Liver (tissue), 9 donors: Measurements from ENCODE around the gene GRID1. TPM values are rescaled to one million over a fixed set of nuclear protein-coding genes. Genes with fewer than 3 reads are reported as not detected.

ENCODE experiments used
- DNase-seq: peaks from one replicate; pipeline ENCODE4 v3.0.0-alpha.2; 2017; ENCODE audit warnings: low spot score
- H3K27ac ChIP-seq, 2 donors: one replicate each; pipeline ENCODE4 v1.7.0; 2013; ENCODE audit warnings: inconsistent platforms in 2 of 2, low read length in 2 of 2, control low read depth in 1 of 2, low read depth in 1 of 2, mild to moderate bottlenecking in 1 of 2
- H3K27me3 ChIP-seq, 4 donors: one replicate each; pipeline versions ENCODE4 v1.6.1 to v1.7.0; 2013; ENCODE audit warnings: low read length in 3 of 4, inconsistent platforms in 1 of 4, mild to moderate bottlenecking in 1 of 4, moderate library complexity in 1 of 4; ENCODE audit not compliant: control insufficient read depth in 4 of 4, insufficient read depth in 4 of 4
- H3K36me3 ChIP-seq, 4 donors: one replicate each; pipeline versions ENCODE4 v1.6.1 to v1.7.0; 2013; ENCODE audit warnings: low read length in 3 of 4, mild to moderate bottlenecking in 3 of 4, low read depth in 1 of 4, moderate library complexity in 1 of 4; ENCODE audit not compliant: control insufficient read depth in 4 of 4, insufficient read depth in 3 of 4
- H3K4me1 ChIP-seq, 4 donors: one replicate each; pipeline versions ENCODE4 v1.6.1 to v1.7.0; 2013; ENCODE audit warnings: low read length in 3 of 4, mild to moderate bottlenecking in 3 of 4, moderate library complexity in 1 of 4; ENCODE audit not compliant: control insufficient read depth in 4 of 4, insufficient read depth in 4 of 4
- H3K4me3 ChIP-seq, 3 donors: one replicate each; pipeline versions ENCODE4 v1.6.1 to v1.7.0; 2013; ENCODE audit warnings: low read length in 3 of 3, control low read depth in 1 of 3, low read depth in 1 of 3, mild to moderate bottlenecking in 1 of 3
- H3K9ac ChIP-seq, 2 donors: one replicate each; pipeline ENCODE4 v1.7.0; 2013; ENCODE audit warnings: low read length in 2 of 2, mild to moderate bottlenecking in 2 of 2, moderate library complexity in 2 of 2, control low read depth in 1 of 2, low read depth in 1 of 2
- H3K9me3 ChIP-seq, 4 donors: one replicate each; pipeline versions ENCODE4 v1.6.1 to v1.7.0; 2013; ENCODE audit warnings: low read length in 3 of 4; ENCODE audit not compliant: control insufficient read depth in 4 of 4
- CTCF ChIP-seq: fragments of 150-350 bp; IDR thresholded peaks from 2 replicates; pipeline ENCODE4 v1.5.1; 2017; ENCODE audit warnings: improper control_type of control experiment, low read depth, low read length; ENCODE audit not compliant: missing input control
- EGR1 ChIP-seq, 2 donors: IDR thresholded peaks; 2 replicates each; pipeline ENCODE4 v1.6.1; 2016 to 2018; ENCODE audit warnings: antibody characterized with exemption in 2 of 2, low read depth in 2 of 2
- FOXA1 ChIP-seq: IDR thresholded peaks from 2 replicates; pipeline ENCODE4 v1.6.1; 2016; ENCODE audit warnings: antibody characterized with exemption
- GABPA ChIP-seq, 2 donors: IDR thresholded peaks in 1 of 2; conservative IDR thresholded peaks in 1 of 2; 2 replicates each; pipeline ENCODE4 v1.6.1; 2016; ENCODE audit warnings: antibody characterized with exemption in 2 of 2, mild to moderate bottlenecking in 1 of 2, moderate library complexity in 1 of 2
- HNF4A ChIP-seq, 2 donors: conservative IDR thresholded peaks; 2 replicates each; pipeline ENCODE4 v1.6.1; 2016; ENCODE audit warnings: antibody characterized with exemption in 2 of 2, mild to moderate bottlenecking in 2 of 2
- HNF4G ChIP-seq: IDR thresholded peaks from 2 replicates; pipeline ENCODE4 v1.6.1; 2016; ENCODE audit warnings: antibody characterized with exemption
- MAX ChIP-seq: IDR thresholded peaks from 2 replicates; pipeline ENCODE4 v1.6.1; 2016; ENCODE audit warnings: antibody characterized with exemption
- RAD21 ChIP-seq, 2 donors: IDR thresholded peaks; 2 replicates each; pipeline ENCODE4 v1.6.1; 2016; ENCODE audit warnings: antibody characterized with exemption in 2 of 2, mild to moderate bottlenecking in 2 of 2
- RXRA ChIP-seq, 2 donors: IDR thresholded peaks; 2 replicates each; pipeline ENCODE4 v1.6.1; 2017 to 2018; ENCODE audit warnings: antibody characterized with exemption in 2 of 2, mild to moderate bottlenecking in 1 of 2
- SP1 ChIP-seq: IDR thresholded peaks from 2 replicates; pipeline ENCODE4 v1.6.1; 2018; ENCODE audit warnings: antibody characterized with exemption, mild to moderate bottlenecking
- YY1 ChIP-seq: IDR thresholded peaks from 2 replicates; pipeline ENCODE4 v1.6.1; 2016; ENCODE audit warnings: antibody characterized with exemption, mild to moderate bottlenecking
- WGBS: extraction: QIAGEN DNeasy Blood & Tissue Kit; methylation state at CpG from one replicate; pipeline ENCODE4 v1.1.7; 2013; 5-methylcytosine and 5-hydroxymethylcytosine counted together
- polyA plus RNA-seq, 2 donors: library from polyadenylated mRNA; stranded (reverse) in 1 of 2; unstranded in 1 of 2; fragments of 200-250 nt in 1 of 2; fragments of >200 nt in 1 of 2; fragmentation: Nextera tagmentation in 1 of 2; extraction: Ambion mirVana in 1 of 2; gene quantifications; one replicate each; pipeline versions ENCODE4 v1.2.1 to v1.2.3, GENCODE V29; 2013 to 2015
- total RNA-seq, 2 donors: library from RNA; depleted of rRNA; stranded (reverse); fragments of >200 nt; gene quantifications; one replicate each; pipeline ENCODE4 v1.2.3, GENCODE V29; 2014
- TF ChIP-seq, protein P1 (sequence below): IDR thresholded peaks from 2 replicates; pipeline ENCODE4 v1.6.1; 2016; ENCODE audit warnings: antibody characterized with exemption
- TF ChIP-seq, protein P2 (sequence below): IDR thresholded peaks from 2 replicates; pipeline ENCODE4 v1.6.1; 2016; ENCODE audit warnings: antibody characterized with exemption, mild to moderate bottlenecking
- TF ChIP-seq, protein P3 (sequence below): IDR thresholded peaks from 2 replicates; pipeline ENCODE4 v1.6.1; 2016; ENCODE audit warnings: antibody characterized with exemption
- donor health status: healthy.
- donor health status: healthy.
- donor health status: healthy.
- donor health status: healthy.
- donor health status: healthy.

The GRID1 gene
- total and polyA plus RNA-seq, 4 donors = 0.09 to 0.17 (median 0.14) TPM; not detected in 1

- Histone ChIP-seq H3K9ac (no peak overlapping the region), H3K27me3 (no peaks in the 10 kb centered on the region), H3K36me3 (no peaks in the 10 kb centered on the region), H3K9me3 (no peaks in the 10 kb centered on the region), H3K27ac (no peak overlapping the region), H3K4me3 (no peak overlapping the region), H3K4me1 (peaks cover 0 to 9% (median 3%) of the 10 kb centered on the region in 4 donors)
- 47% methylated on average over 2 of the region's 2 CpGs for WGBS
- TF ChIP-seq, protein P1, sequence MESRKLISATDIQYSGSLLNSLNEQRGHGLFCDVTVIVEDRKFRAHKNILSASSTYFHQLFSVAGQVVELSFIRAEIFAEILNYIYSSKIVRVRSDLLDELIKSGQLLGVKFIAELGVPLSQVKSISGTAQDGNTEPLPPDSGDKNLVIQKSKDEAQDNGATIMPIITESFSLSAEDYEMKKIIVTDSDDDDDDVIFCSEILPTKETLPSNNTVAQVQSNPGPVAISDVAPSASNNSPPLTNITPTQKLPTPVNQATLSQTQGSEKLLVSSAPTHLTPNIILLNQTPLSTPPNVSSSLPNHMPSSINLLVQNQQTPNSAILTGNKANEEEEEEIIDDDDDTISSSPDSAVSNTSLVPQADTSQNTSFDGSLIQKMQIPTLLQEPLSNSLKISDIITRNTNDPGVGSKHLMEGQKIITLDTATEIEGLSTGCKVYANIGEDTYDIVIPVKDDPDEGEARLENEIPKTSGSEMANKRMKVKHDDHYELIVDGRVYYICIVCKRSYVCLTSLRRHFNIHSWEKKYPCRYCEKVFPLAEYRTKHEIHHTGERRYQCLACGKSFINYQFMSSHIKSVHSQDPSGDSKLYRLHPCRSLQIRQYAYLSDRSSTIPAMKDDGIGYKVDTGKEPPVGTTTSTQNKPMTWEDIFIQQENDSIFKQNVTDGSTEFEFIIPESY = no peak
- peak; percentile 49 to 67 for TF ChIP-seq HNF4A (conservative IDR thresholded peaks at IDR 0.05)
- no peak for DNase-seq
These were observed 449.5 kb downstream of the GRID1 start for GRCh38 chr10:85916994-85917573.

GRCh38 chr10:85916286-85916685 is 450.3 kb downstream of the GRID1 start:
- Histone ChIP-seq H3K9ac (no peak overlapping the region), H3K4me3 (no peak overlapping the region), H3K4me1 (peaks cover 0 to 9% (median 3%) of the 10 kb centered on the region in 4 donors), H3K36me3 (no peaks in the 10 kb centered on the region), H3K9me3 (no peaks in the 10 kb centered on the region), H3K27ac (no peak overlapping the region), H3K27me3 (no peaks in the 10 kb centered on the region)
- WGBS = 73% methylated on average over 5 of the region's 5 CpGs
- no peak for DNase-seq
- TF ChIP-seq, protein P2, sequence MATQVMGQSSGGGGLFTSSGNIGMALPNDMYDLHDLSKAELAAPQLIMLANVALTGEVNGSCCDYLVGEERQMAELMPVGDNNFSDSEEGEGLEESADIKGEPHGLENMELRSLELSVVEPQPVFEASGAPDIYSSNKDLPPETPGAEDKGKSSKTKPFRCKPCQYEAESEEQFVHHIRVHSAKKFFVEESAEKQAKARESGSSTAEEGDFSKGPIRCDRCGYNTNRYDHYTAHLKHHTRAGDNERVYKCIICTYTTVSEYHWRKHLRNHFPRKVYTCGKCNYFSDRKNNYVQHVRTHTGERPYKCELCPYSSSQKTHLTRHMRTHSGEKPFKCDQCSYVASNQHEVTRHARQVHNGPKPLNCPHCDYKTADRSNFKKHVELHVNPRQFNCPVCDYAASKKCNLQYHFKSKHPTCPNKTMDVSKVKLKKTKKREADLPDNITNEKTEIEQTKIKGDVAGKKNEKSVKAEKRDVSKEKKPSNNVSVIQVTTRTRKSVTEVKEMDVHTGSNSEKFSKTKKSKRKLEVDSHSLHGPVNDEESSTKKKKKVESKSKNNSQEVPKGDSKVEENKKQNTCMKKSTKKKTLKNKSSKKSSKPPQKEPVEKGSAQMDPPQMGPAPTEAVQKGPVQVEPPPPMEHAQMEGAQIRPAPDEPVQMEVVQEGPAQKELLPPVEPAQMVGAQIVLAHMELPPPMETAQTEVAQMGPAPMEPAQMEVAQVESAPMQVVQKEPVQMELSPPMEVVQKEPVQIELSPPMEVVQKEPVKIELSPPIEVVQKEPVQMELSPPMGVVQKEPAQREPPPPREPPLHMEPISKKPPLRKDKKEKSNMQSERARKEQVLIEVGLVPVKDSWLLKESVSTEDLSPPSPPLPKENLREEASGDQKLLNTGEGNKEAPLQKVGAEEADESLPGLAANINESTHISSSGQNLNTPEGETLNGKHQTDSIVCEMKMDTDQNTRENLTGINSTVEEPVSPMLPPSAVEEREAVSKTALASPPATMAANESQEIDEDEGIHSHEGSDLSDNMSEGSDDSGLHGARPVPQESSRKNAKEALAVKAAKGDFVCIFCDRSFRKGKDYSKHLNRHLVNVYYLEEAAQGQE = no peak
- TF ChIP-seq HNF4G (no peak), RXRA (IDR thresholded peaks at IDR 0.05) (no peak), CTCF (no peak), YY1 (no peak), RAD21 (IDR thresholded peaks at IDR 0.05) (no peak), HNF4A (conservative IDR thresholded peaks at IDR 0.05) (no peak), SP1 (no peak), MAX (no peak), GABPA (IDR thresholded peaks at IDR 0.05 in 1 of 2, conservative IDR thresholded peaks at IDR 0.05 in 1 of 2) (no peak), FOXA1 (no peak), EGR1 (IDR thresholded peaks at IDR 0.05; ENCODE audit: low read depth in 2 of 2) (no peak)
- TF ChIP-seq, protein P1 = no peak
- TF ChIP-seq, protein P3, sequence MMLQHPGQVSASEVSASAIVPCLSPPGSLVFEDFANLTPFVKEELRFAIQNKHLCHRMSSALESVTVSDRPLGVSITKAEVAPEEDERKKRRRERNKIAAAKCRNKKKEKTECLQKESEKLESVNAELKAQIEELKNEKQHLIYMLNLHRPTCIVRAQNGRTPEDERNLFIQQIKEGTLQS = no peak
